HL-60/S4 treated with phorbol 12-myristate 13-acetate at 8.2 ng/mL for 4 days and 3 days (cell line): ENCODE results near the gene CENPT.
"Not testable (repeated sequence)": the region's sequence is repeated elsewhere in the genome, so short reads cannot be mapped to it uniquely, and the experiment has no call there.

ENCODE experiments used
- in situ Hi-C: fragments of 300-500 bp; cut with MboI; formaldehyde crosslinking; loops from 2 replicates; pipeline ENCODE4 v1.15.0; 2022; ENCODE audit warnings: low sequenced_read_pairs

The CENPT gene

GRCh38 chr16:67878232-67878631 is 30.7 kb upstream of the CENPT start:
- in situ Hi-C loops, result no loop called here

GRCh38 chr16:67877064-67877463 is 29.6 kb upstream of the CENPT start:
- in situ Hi-C loops, result no loop called here

- in situ Hi-C loops, result no loop called here
These were observed 26.9 kb upstream of the CENPT start for GRCh38 chr16:67874372-67874771.

- in situ Hi-C loops, result no loop called here
These were observed 26.2 kb upstream of the CENPT start for GRCh38 chr16:67873435-67874370.

- in situ Hi-C loops, result no loop called here
These were observed 25.3 kb upstream of the CENPT start, which contains the start of gene EDC4 for GRCh38 chr16:67872631-67873434. TSS of gene EDC4 (plus strand) at chr16:67873052. CDS start at chr16:67873262, 210 bp downstream.

GRCh38 chr16:67872131-67872630 is 24.7 kb upstream of the CENPT start:
- in situ Hi-C loops, result no loop called here

- in situ Hi-C loops, result no loop called here
These were observed 23.8 kb upstream of the CENPT start for GRCh38 chr16:67871256-67871655.

GRCh38 chr16:67869653-67870052 is 22.2 kb upstream of the CENPT start:
- in situ Hi-C loops, result no loop called here

GRCh38 chr16:67868290-67868689 is 20.8 kb upstream of the CENPT start:
- in situ Hi-C loops, result no loop called here

- in situ Hi-C loops, result no loop called here
These were observed 17.8 kb upstream of the CENPT start for GRCh38 chr16:67865318-67865717.

- in situ Hi-C loops, result no loop called here
These were observed 17.1 kb upstream of the CENPT start for GRCh38 chr16:67864594-67864993.

- in situ Hi-C loops, result not testable (repeated sequence)
These were observed 16.6 kb upstream of the CENPT start for GRCh38 chr16:67864044-67864443.

- in situ Hi-C loops, result no loop called here
These were observed 15.4 kb upstream of the CENPT start for GRCh38 chr16:67862623-67863583.

- in situ Hi-C loops, result no loop called here
These were observed 14.4 kb upstream of the CENPT start for GRCh38 chr16:67861877-67862276.

- in situ Hi-C loops, result no loop called here
These were observed 13.3 kb upstream of the CENPT start for GRCh38 chr16:67860589-67861398.

- in situ Hi-C loops, result no loop called here
These were observed 11.0 kb upstream of the CENPT start for GRCh38 chr16:67858500-67858899.

GRCh38 chr16:67857547-67858233 is 10.2 kb upstream of the CENPT start:
- in situ Hi-C loops, result no loop called here

GRCh38 chr16:67856927-67857546 is 9.5 kb upstream of the CENPT start:
- in situ Hi-C loops, result no loop called here

GRCh38 chr16:67855789-67856188 is 8.3 kb upstream of the CENPT start:
- in situ Hi-C loops, result no loop called here
